HEK293T (cell line): ENCODE measurements around the gene HIBCH.

Experiments used
- ARNT ChIP-seq: fragments of 450-650 bp; IDR thresholded peaks from 2 replicates; pipeline ENCODE4 v1.6.1; 2017; ENCODE audit warnings: mild to moderate bottlenecking
- BHLHE40 ChIP-seq: fragments of 450-650 bp; IDR thresholded peaks from 2 replicates; pipeline ENCODE4 v1.6.1; 2016; ENCODE audit warnings: mild to moderate bottlenecking, moderate library complexity, borderline replicate concordance
- CTBP1 ChIP-seq: fragments of 450-650 bp; IDR thresholded peaks from 2 replicates; pipeline ENCODE4 v1.6.1; 2016; ENCODE audit warnings: borderline replicate concordance
- ELF4 ChIP-seq: fragments of 450-650 bp; IDR thresholded peaks from 2 replicates; pipeline ENCODE4 v1.6.1; 2017; ENCODE audit warnings: antibody characterized with exemption
- FOXA1 ChIP-seq: fragments of 450-650 bp; IDR thresholded peaks from 2 replicates; pipeline ENCODE4 v1.6.1; 2016; ENCODE audit warnings: mild to moderate bottlenecking
- PKNOX1 ChIP-seq: fragments of 450-650 bp; IDR thresholded peaks from 2 replicates; pipeline ENCODE4 v1.6.1; 2016
- SP1 ChIP-seq: fragments of 450-650 bp; IDR thresholded peaks from 2 replicates; pipeline ENCODE4 v1.6.1; 2017
- SUZ12 ChIP-seq: fragments of 450-650 bp; IDR thresholded peaks from 2 replicates; pipeline ENCODE4 v1.6.1; 2016; ENCODE audit warnings: mild to moderate bottlenecking
- TARDBP ChIP-seq: fragments of 450-650 bp; IDR thresholded peaks from 2 replicates; pipeline ENCODE4 v1.6.1; 2016

GRCh38 chr2:190340369-190340768 lies 20.7 kb upstream of the HIBCH start:
- no peak for TF ChIP-seq CTBP1
- TF ChIP-seq ELF4 = no peak
- no peak for TF ChIP-seq SP1
- TF ChIP-seq PKNOX1 = no peak
- TF ChIP-seq FOXA1 = no peak
- no peak for TF ChIP-seq TARDBP
- TF ChIP-seq SUZ12 = no peak
- TF ChIP-seq BHLHE40 = no peak
- no peak for TF ChIP-seq ARNT
